Panc1 (cell line): Measurements from ENCODE around the gene CPNE6. TPM values are rescaled to one million over a fixed set of nuclear protein-coding genes. Genes with fewer than 3 reads are reported as not detected.

Experiments
- ATAC-seq: fragments of 200-7000 bp; cut with Tn5 transposase; 2 replicates; pipeline ENCODE4 v1.9.1; 2020; ENCODE audit warnings: mild to moderate bottlenecking, moderate library complexity
- BruUV-seq: library from RNA; stranded (reverse); fragments of 400-500 nt; replicated peaks from 2 replicates; lab custom pipeline; 2021; lab: Mats Ljungman, UMichigan
- CTCF ChIA-PET: fragments of 300-600 bp; sonication (Branson Sonifier 250); formaldehyde crosslinking; loops from one replicate; lab custom pipeline; 2022; ENCODE audit warnings: antibody characterized with exemption; lab: Charles Lee
- POLR2A ChIA-PET: fragments of 300-600 bp; sonication (Branson Sonifier 250); formaldehyde crosslinking; loops from one replicate; lab custom pipeline; 2022; ENCODE audit warnings: antibody characterized with exemption; lab: Charles Lee
- DNase-seq: peaks from one replicate; pipeline ENCODE4 v3.0.0-alpha.2; 2010; ENCODE audit warnings: low read depth, low spot score
- H3K27ac ChIP-seq: 2 replicates; pipeline ENCODE4 v1.5.1; 2011; ENCODE audit warnings: mild to moderate bottlenecking, low read length, inconsistent platforms
- H3K27me3 ChIP-seq: fragments of 200-500 bp; sonication (Bioruptor generic); 2 replicates; pipeline ENCODE4 v1.6.0; 2014; ENCODE audit warnings: low read length, inconsistent platforms; ENCODE audit not compliant: control insufficient read depth, insufficient read depth
- H3K36me3 ChIP-seq: fragments of 200-500 bp; sonication (Bioruptor generic); 2 replicates; pipeline ENCODE4 v1.5.1; 2014; ENCODE audit warnings: inconsistent platforms, mild to moderate bottlenecking, low read length, moderate library complexity; ENCODE audit not compliant: control insufficient read depth, insufficient read depth
- H3K4me1 ChIP-seq: 2 replicates; pipeline ENCODE4 v1.5.1; 2011; ENCODE audit warnings: inconsistent platforms, mild to moderate bottlenecking, low read length, moderate library complexity; ENCODE audit not compliant: control insufficient read depth, insufficient read depth
- H3K4me3 ChIP-seq, 2 experiments: 2 replicates each; pipeline ENCODE4 v1.5.1; 2011 to 2012; ENCODE audit warnings: low read depth in 2 of 2, low read length in 2 of 2, mild to moderate bottlenecking in 2 of 2, inconsistent platforms in 1 of 2, moderate library complexity in 1 of 2
- H3K9me3 ChIP-seq: fragments of 200-500 bp; sonication (Bioruptor generic); 2 replicates; pipeline ENCODE4 v1.5.1; 2014; ENCODE audit warnings: low read depth, mild to moderate bottlenecking, inconsistent platforms, low read length, moderate library complexity; ENCODE audit not compliant: control insufficient read depth, insufficient read depth
- CTCF ChIP-seq: fragments of 450-650 bp; IDR thresholded peaks from 2 replicates; pipeline ENCODE4 v1.5.1; 2017; ENCODE audit warnings: mild to moderate bottlenecking
- POLR2AphosphoS5 ChIP-seq: IDR thresholded peaks from 2 replicates; pipeline ENCODE4 v1.6.1; 2012; ENCODE audit warnings: mild to moderate bottlenecking, low read depth, low read length, moderate library complexity
- REST ChIP-seq, 2 experiments: IDR thresholded peaks; 2 replicates each; pipeline ENCODE4 v1.6.1; 2011 to 2012; ENCODE audit warnings: low read depth in 2 of 2, control low read depth in 1 of 2, low read length in 1 of 2, mild to moderate bottlenecking in 1 of 2, moderate library complexity in 1 of 2; ENCODE audit not compliant: insufficient read depth in 1 of 2
- SIN3A ChIP-seq: IDR thresholded peaks from 2 replicates; pipeline ENCODE4 v1.6.1; 2012; ENCODE audit warnings: low read depth, mild to moderate bottlenecking, low read length, moderate library complexity, borderline replicate concordance; ENCODE audit not compliant: insufficient read depth
- TCF7L2 ChIP-seq: IDR thresholded peaks from 2 replicates; pipeline ENCODE4 v1.6.1; 2011; ENCODE audit warnings: mild to moderate bottlenecking, low read depth, low read length, inconsistent platforms
- in situ Hi-C: cut with HindIII; loops from 2 replicates; pipeline ENCODE4 v1.10.0; 2016; ENCODE audit warnings: low sequenced_read_pairs, low pct_unique_long_range_greater_than_20kb
- intact Hi-C: fragments of 100-400 bp; cut with micrococcal nuclease; formaldehyde crosslinking; loops from one replicate; pipeline ENCODE4 v1.10.0; 2022; ENCODE audit not compliant: unreplicated experiment
- total RNA-seq: library from RNA; stranded (reverse); gene quantifications from one replicate; pipeline ENCODE4 v1.2.1, GENCODE V29; 2021; ENCODE audit not compliant: unreplicated experiment

CPNE6 gene
- total RNA-seq, 1 experiment from 2014 or later, result not detected

GRCh38 chr14:24122416-24122815, 51.1 kb downstream of the CPNE6 start:
- no peak overlapping the region for H3K4me3 ChIP-seq
- H3K27me3 ChIP-seq, result no peaks in the 10 kb centered on the region
- intact Hi-C loops, result no loop called here
- no peak for DNase-seq
- no TSS peak for BruUV-seq
- ChIA-PET CTCF (no interaction called here), POLR2A (no interaction called here)
- ATAC-seq, result no peak
- no peaks in the 10 kb centered on the region for H3K4me1 ChIP-seq
- in situ Hi-C loops, result no loop called here
- H3K9me3 ChIP-seq, result no peaks in the 10 kb centered on the region
- no peak for TF ChIP-seq SIN3A
- no peak for TF ChIP-seq REST (IDR thresholded peaks at IDR 0.05; ENCODE audit: insufficient read depth in 1 of 2, low read depth in 2 of 2, low read length in 1 of 2)
- TF ChIP-seq TCF7L2, result no peak
- TF ChIP-seq CTCF, result no peak
- TF ChIP-seq POLR2AphosphoS5, result no peak
- no peak overlapping the region for H3K27ac ChIP-seq
- peaks cover 2% of the 10 kb centered on the region for H3K36me3 ChIP-seq

- H3K4me3 ChIP-seq, result no peak overlapping the region
- no peak overlapping the region for H3K27ac ChIP-seq
- no peaks in the 10 kb centered on the region for H3K27me3 ChIP-seq
- no peak for DNase-seq
- no peak for TF ChIP-seq SIN3A
- TF ChIP-seq CTCF, result no peak
- TF ChIP-seq TCF7L2, result no peak
- TF ChIP-seq REST (IDR thresholded peaks at IDR 0.05; ENCODE audit: insufficient read depth in 1 of 2, low read depth in 2 of 2, low read length in 1 of 2), result no peak
- TF ChIP-seq POLR2AphosphoS5, result no peak
- CTCF ChIA-PET, result no interaction called here
- ATAC-seq, result no peak
- in situ Hi-C loops (no loop called here), intact Hi-C loops (no loop called here)
- H3K4me1 ChIP-seq, result no peaks in the 10 kb centered on the region
- POLR2A ChIA-PET, result no interaction called here
- H3K36me3 ChIP-seq, result peaks cover 2% of the 10 kb centered on the region
- BruUV-seq, result no TSS peak
- no peaks in the 10 kb centered on the region for H3K9me3 ChIP-seq
Measured at GRCh38 chr14:24122898-24123297, 51.5 kb downstream of the CPNE6 start.
